ENCODE data around the gene EIF4H.

- no peak for TF ChIP-seq CTCF (IDR thresholded peaks at IDR 0.05)
- no peak for TF ChIP-seq POLR2AphosphoS5 (IDR thresholded peaks at IDR 0.05)
- no peak for TF ChIP-seq POLR2A (IDR thresholded peaks at IDR 0.05)
- TF ChIP-seq EP300 (IDR thresholded peaks at IDR 0.05), result no peak
Observed at GRCh38 chr7:74180866-74181265, 6.7 kb downstream of the EIF4H start.
